ENCODE results near the gene PXDN. TPM values are rescaled to one million over a fixed set of nuclear protein-coding genes. Genes with fewer than 3 reads are reported as not detected.

Gene PXDN
- total and polyA plus RNA-seq, 9 donors = 36.0 to 116 (median 54.5) TPM

GRCh38 chr2:1642066-1642861, 102.1 kb downstream of the PXDN start:
- Histone ChIP-seq H3K27ac (no peak overlapping the region), H3K9me3 (no peaks in the 10 kb centered on the region), H3K27me3 (no peaks in the 10 kb centered on the region), H3K4me1 (ENCODE audit: insufficient read depth) (peaks cover 3% of the 10 kb centered on the region), H3K4me3 (no peak overlapping the region), H3K36me3 (no peaks in the 10 kb centered on the region)
- intact Hi-C loops (cut with DNase I) = no loop called here
- peak in 1 of 5 donors; percentile 28 for DNase-seq
- TF ChIP-seq EP300 (IDR thresholded peaks at IDR 0.05) (no peak), POLR2A (IDR thresholded peaks at IDR 0.05) (no peak), CTCF (IDR thresholded peaks at IDR 0.05) (no peak)
- 74 to 86% (median 81%) methylated on average over 15 of the region's 15 CpGs for WGBS, 3 donors

- WGBS, 3 donors = 44 to 79% (median 54%) methylated on average over 3 of the region's 3 CpGs
- DNase-seq = no peak
- TF ChIP-seq POLR2A (IDR thresholded peaks at IDR 0.05) (no peak), EP300 (IDR thresholded peaks at IDR 0.05) (no peak), CTCF (IDR thresholded peaks at IDR 0.05) (no peak)
- peaks cover 3% of the 10 kb centered on the region for H3K4me1 ChIP-seq (ENCODE audit: insufficient read depth)
- intact Hi-C loops (cut with DNase I) = no loop called here
- no peak overlapping the region for H3K27ac ChIP-seq
- no peaks in the 10 kb centered on the region for H3K9me3 ChIP-seq
- no peaks in the 10 kb centered on the region for H3K36me3 ChIP-seq
- H3K27me3 ChIP-seq = no peaks in the 10 kb centered on the region
- no peak overlapping the region for H3K4me3 ChIP-seq
These were observed 102.8 kb downstream of the PXDN start for GRCh38 chr2:1641523-1641922.

- Histone ChIP-seq H3K4me1 (ENCODE audit: insufficient read depth) (no peaks in the 10 kb centered on the region), H3K4me3 (no peak overlapping the region), H3K36me3 (no peaks in the 10 kb centered on the region), H3K9me3 (no peaks in the 10 kb centered on the region), H3K27ac (no peak overlapping the region), H3K27me3 (no peaks in the 10 kb centered on the region)
- no peak for TF ChIP-seq POLR2A (IDR thresholded peaks at IDR 0.05)
- no peak for TF ChIP-seq EP300 (IDR thresholded peaks at IDR 0.05)
- TF ChIP-seq CTCF (IDR thresholded peaks at IDR 0.05) = no peak
- intact Hi-C loops (cut with DNase I) = no loop called here
- 82 to 88% (median 85%) methylated on average over 17 of the region's 17 CpGs for WGBS, 3 donors
- DNase-seq = peak in 2 of 5 donors; percentile 7 to 19
These were observed 103.8 kb downstream of the PXDN start for GRCh38 chr2:1640301-1641135.

GRCh38 chr2:1639086-1639858, 105.0 kb downstream of the PXDN start:
- Histone ChIP-seq H3K27me3 (no peaks in the 10 kb centered on the region), H3K4me3 (no peak overlapping the region), H3K36me3 (no peaks in the 10 kb centered on the region), H3K27ac (no peak overlapping the region), H3K4me1 (ENCODE audit: insufficient read depth) (no peaks in the 10 kb centered on the region), H3K9me3 (no peaks in the 10 kb centered on the region)
- TF ChIP-seq POLR2A (IDR thresholded peaks at IDR 0.05) = no peak
- TF ChIP-seq CTCF (IDR thresholded peaks at IDR 0.05) = no peak
- no peak for TF ChIP-seq EP300 (IDR thresholded peaks at IDR 0.05)
- WGBS, 3 donors = 88 to 89% (median 88%) methylated on average over 25 of the region's 25 CpGs
- peak in 2 of 5 donors; percentile 10 to 19 for DNase-seq
- intact Hi-C loops (cut with DNase I) = no loop called here
